Body of pancreas (tissue), 4 donors: Measurements from ENCODE around the gene TAS2R60. TPM values are rescaled to one million over a fixed set of nuclear protein-coding genes. Genes with fewer than 3 reads are reported as not detected.

Experiments used
- ATAC-seq: fragments of 150-250 bp; one replicate; pipeline ENCODE4 v1.9.1; 2016
- DNase-seq, 4 donors: peaks; one replicate each; pipeline ENCODE4 v3.0.0-alpha.2; 2019
- H3K27ac ChIP-seq, 4 donors: fragments of 200-600 bp; sonication (generic); 1 replicate in 3 of 4; 2 replicates in 1 of 4; pipeline versions ENCODE4 v1.5.1 to v1.6.1; 2016 to 2019; ENCODE audit warnings: mild to moderate bottlenecking in 1 of 4, mixed read lengths in 1 of 4, moderate library complexity in 1 of 4
- H3K27me3 ChIP-seq, 2 donors: fragments of 200-600 bp; sonication (generic); one replicate each; pipeline ENCODE4 v1.6.0; 2016; ENCODE audit warnings: mild to moderate bottlenecking in 1 of 2
- H3K36me3 ChIP-seq, 2 donors: fragments of 200-600 bp; sonication (generic); replicated peaks in 1 of 2; 2 replicates each; pipeline ENCODE4 v1.5.1; 2016; ENCODE audit warnings: low read depth in 2 of 2; ENCODE audit not compliant: insufficient read depth in 1 of 2
- H3K4me1 ChIP-seq: fragments of 200-600 bp; sonication (generic); one replicate; pipeline ENCODE4 v1.6.0; 2016
- H3K4me3 ChIP-seq, 2 donors: fragments of 200-600 bp; sonication (generic); 1 replicate in 1 of 2; 2 replicates in 1 of 2; pipeline ENCODE4 v1.5.1; 2016 to 2019
- H3K9me3 ChIP-seq, 3 donors: fragments of 200-600 bp; sonication (generic); 1 replicate in 2 of 3; 2 replicates in 1 of 3; pipeline ENCODE4 v1.5.1; 2016
- CTCF ChIP-seq, 7 experiments: fragments of 450-650 bp in 4 of 7; fragments of 200-600 bp in 3 of 7; sonication (generic) in 3 of 7; IDR thresholded peaks; one replicate each; pipeline ENCODE4 v1.5.1; 2016 to 2019; ENCODE audit warnings: antibody characterized with exemption in 7 of 7
- POLR2A ChIP-seq, 3 donors: fragments of 450-650 bp; IDR thresholded peaks; one replicate each; pipeline ENCODE4 v1.6.1; 2016; ENCODE audit warnings: antibody characterized with exemption in 3 of 3, mild to moderate bottlenecking in 2 of 3
- WGBS, 2 donors: methylation state at CpG; one replicate each; pipeline ENCODE4 v1.1.5; 2017; 5-methylcytosine and 5-hydroxymethylcytosine counted together
- intact Hi-C: fragments of 100-400 bp; cut with DNase I; formaldehyde crosslinking; loops from one replicate; pipeline ENCODE4 v1.15.1; 2023
- total RNA-seq, 2 donors: library from RNA; depleted of rRNA; stranded (reverse); fragments of >200 nt; gene quantifications; one replicate each; pipeline ENCODE4 v1.1.0, GENCODE V29; 2016

Gene TAS2R60
- total RNA-seq, 2 donors from 2014 or later: not detected

GRCh38 chr7:143433759-143434158 is 9.5 kb upstream of the TAS2R60 start:
- Histone ChIP-seq H3K4me3 (no peak overlapping the region), H3K9me3 (no peaks in the 10 kb centered on the region), H3K27me3 (no peaks in the 10 kb centered on the region), H3K4me1 (no peaks in the 10 kb centered on the region), H3K27ac (no peak overlapping the region), H3K36me3 (no peaks in the 10 kb centered on the region)
- WGBS, 2 donors: 79 to 86% methylated on average over 4 of the region's 4 CpGs
- ATAC-seq (no peak), DNase-seq (no peak)
- TF ChIP-seq CTCF (IDR thresholded peaks at IDR 0.05) (no peak), POLR2A (IDR thresholded peaks at IDR 0.05) (no peak)
- intact Hi-C loops: no loop called here

- WGBS, 2 donors: 81 to 86% methylated on average over 8 to 9 of the region's 9 CpGs
- TF ChIP-seq CTCF (IDR thresholded peaks at IDR 0.05): no peak
- no peak for TF ChIP-seq POLR2A (IDR thresholded peaks at IDR 0.05)
- H3K27ac ChIP-seq: no peak overlapping the region
- peak in 1 of 4 donors; percentile 23 for DNase-seq
- no peak overlapping the region for H3K4me3 ChIP-seq
- no peak for ATAC-seq
- intact Hi-C loops: no loop called here
- H3K9me3 ChIP-seq: no peaks in the 10 kb centered on the region
- no peaks in the 10 kb centered on the region for H3K27me3 ChIP-seq
- H3K4me1 ChIP-seq: no peaks in the 10 kb centered on the region
- H3K36me3 ChIP-seq: no peaks in the 10 kb centered on the region
These were observed 8.6 kb upstream of the TAS2R60 start for GRCh38 chr7:143434660-143435059.

GRCh38 chr7:143435266-143435665 is 8.0 kb upstream of the TAS2R60 start:
- Histone ChIP-seq H3K27me3 (no peaks in the 10 kb centered on the region), H3K4me1 (no peaks in the 10 kb centered on the region), H3K9me3 (no peaks in the 10 kb centered on the region), H3K4me3 (no peak overlapping the region), H3K27ac (no peak overlapping the region), H3K36me3 (no peaks in the 10 kb centered on the region)
- intact Hi-C loops: no loop called here
- ATAC-seq (no peak), DNase-seq (no peak)
- 81 to 83% methylated on average over 2 of the region's 2 CpGs for WGBS, 2 donors
- TF ChIP-seq POLR2A (IDR thresholded peaks at IDR 0.05) (no peak), CTCF (IDR thresholded peaks at IDR 0.05) (no peak)

GRCh38 chr7:143436325-143436946 is 6.8 kb upstream of the TAS2R60 start:
- WGBS, 2 donors: 87 to 88% methylated on average over 3 of the region's 3 CpGs

More at GRCh38 chr7:143436325-143436946, 6.8 kb upstream of the TAS2R60 start:
- Histone ChIP-seq H3K36me3 (no peaks in the 10 kb centered on the region), H3K27me3 (no peaks in the 10 kb centered on the region), H3K27ac (no peak overlapping the region), H3K4me3 (no peak overlapping the region), H3K9me3 (no peaks in the 10 kb centered on the region), H3K4me1 (no peaks in the 10 kb centered on the region)
- ATAC-seq: no peak
- TF ChIP-seq CTCF (IDR thresholded peaks at IDR 0.05): no peak
- no peak for TF ChIP-seq POLR2A (IDR thresholded peaks at IDR 0.05)
- intact Hi-C loops: no loop called here
- DNase-seq: no peak
